H1 (cell line): Measurements from ENCODE around the gene SSTR4.

Experiments
- CEBPB ChIP-seq: IDR thresholded peaks from 2 replicates; pipeline ENCODE4 v1.6.1; 2012; ENCODE audit warnings: low read depth, low read length
- HDAC6 ChIP-seq: IDR thresholded peaks from one replicate; pipeline ENCODE4 v1.7.1; 2012; ENCODE audit warnings: low read depth, mild to moderate bottlenecking, inconsistent platforms, low read length, moderate library complexity
- JUN ChIP-seq: IDR thresholded peaks from 2 replicates; pipeline ENCODE4 v1.6.1; 2011; ENCODE audit warnings: low read depth, mild to moderate bottlenecking, improper control_type of control experiment, low read length
- POLR2A ChIP-seq, 2 experiments: IDR thresholded peaks; 1 replicate in 1 of 2; 2 replicates in 1 of 2; pipeline ENCODE4 v1.6.1; 2011; ENCODE audit warnings: low read depth in 2 of 2, low read length in 2 of 2, mild to moderate bottlenecking in 2 of 2; ENCODE audit errors: control extremely low read depth in 1 of 2
- POLR2AphosphoS5 ChIP-seq: IDR thresholded peaks from 2 replicates; pipeline ENCODE4 v1.6.1; 2011; ENCODE audit warnings: low read depth, low read length
- RFX5 ChIP-seq: IDR thresholded peaks from 2 replicates; pipeline ENCODE4 v1.6.1; 2011; ENCODE audit warnings: low read depth, low read length, improper control_type of control experiment, borderline replicate concordance
- RNF2 ChIP-seq: fragments of 200-900, 300-1000 bp; sonication (generic); IDR thresholded peaks from 2 replicates; pipeline ENCODE4 v1.7.1; 2016; ENCODE audit warnings: borderline replicate concordance, low read depth, mild to moderate bottlenecking, antibody characterized with exemption, low read length; ENCODE audit not compliant: poor library complexity, severe bottlenecking; ENCODE audit errors: missing control alignments
- SUZ12 ChIP-seq: fragments of 200-600 bp; sonication (generic); IDR thresholded peaks from 2 replicates; pipeline ENCODE4 v1.6.1; 2012; ENCODE audit warnings: mild to moderate bottlenecking, inconsistent platforms, low read length, moderate library complexity, mixed read lengths
- TCF12 ChIP-seq: IDR thresholded peaks from 2 replicates; pipeline ENCODE4 v1.6.1; 2011; ENCODE audit warnings: low read depth, mild to moderate bottlenecking, low read length
- YY1 ChIP-seq: IDR thresholded peaks from 2 replicates; pipeline ENCODE4 v1.6.1; 2011; ENCODE audit warnings: low read depth, mild to moderate bottlenecking, low read length
- TF ChIP-seq, protein P1 (sequence below), 3 experiments: IDR thresholded peaks; 1 replicate in 2 of 3; 2 replicates in 1 of 3; pipeline versions ENCODE4 v1.5.1 to v1.6.1; 2011; ENCODE audit warnings: low read length in 3 of 3, mild to moderate bottlenecking in 3 of 3, inconsistent platforms in 2 of 3, low read depth in 1 of 3, moderate library complexity in 1 of 3; ENCODE audit not compliant: insufficient read depth in 1 of 3; ENCODE audit errors: control extremely low read depth in 1 of 3
- TF ChIP-seq, protein P2 (sequence below): IDR thresholded peaks from 2 replicates; pipeline ENCODE4 v1.6.1; 2012; ENCODE audit warnings: low read length, inconsistent platforms

DNA sequence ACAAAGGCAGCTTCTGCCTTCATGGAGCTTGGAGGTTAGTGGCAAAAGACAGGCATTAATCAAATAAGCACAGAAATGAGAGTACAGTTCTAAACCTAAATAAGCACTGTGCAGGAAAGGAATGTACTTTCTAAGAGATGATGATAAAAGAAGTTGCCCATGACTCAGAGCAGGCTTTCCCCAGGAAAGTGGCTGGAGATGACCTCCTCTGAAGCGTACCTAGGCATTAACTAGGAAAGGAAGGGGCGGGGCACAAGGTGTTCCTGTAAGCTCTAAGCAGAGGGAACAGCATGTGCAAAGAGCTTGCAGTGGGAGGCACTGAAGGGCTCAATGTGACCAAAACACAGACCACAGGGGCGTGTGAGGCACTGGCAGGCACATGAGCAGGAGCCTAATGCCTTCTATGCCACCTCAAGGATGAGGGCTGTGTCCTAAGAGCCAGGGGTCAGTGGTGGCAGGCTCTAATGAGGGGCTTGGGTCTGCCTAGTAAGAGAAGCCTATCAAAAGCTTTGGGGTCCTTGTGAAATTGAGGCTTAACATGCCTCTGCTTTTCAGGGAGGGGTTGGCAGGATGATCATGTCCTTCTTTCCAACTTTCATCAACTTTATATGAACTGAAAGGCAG is 4.9 kb downstream of the SSTR4 start:
- TF ChIP-seq, protein P1, sequence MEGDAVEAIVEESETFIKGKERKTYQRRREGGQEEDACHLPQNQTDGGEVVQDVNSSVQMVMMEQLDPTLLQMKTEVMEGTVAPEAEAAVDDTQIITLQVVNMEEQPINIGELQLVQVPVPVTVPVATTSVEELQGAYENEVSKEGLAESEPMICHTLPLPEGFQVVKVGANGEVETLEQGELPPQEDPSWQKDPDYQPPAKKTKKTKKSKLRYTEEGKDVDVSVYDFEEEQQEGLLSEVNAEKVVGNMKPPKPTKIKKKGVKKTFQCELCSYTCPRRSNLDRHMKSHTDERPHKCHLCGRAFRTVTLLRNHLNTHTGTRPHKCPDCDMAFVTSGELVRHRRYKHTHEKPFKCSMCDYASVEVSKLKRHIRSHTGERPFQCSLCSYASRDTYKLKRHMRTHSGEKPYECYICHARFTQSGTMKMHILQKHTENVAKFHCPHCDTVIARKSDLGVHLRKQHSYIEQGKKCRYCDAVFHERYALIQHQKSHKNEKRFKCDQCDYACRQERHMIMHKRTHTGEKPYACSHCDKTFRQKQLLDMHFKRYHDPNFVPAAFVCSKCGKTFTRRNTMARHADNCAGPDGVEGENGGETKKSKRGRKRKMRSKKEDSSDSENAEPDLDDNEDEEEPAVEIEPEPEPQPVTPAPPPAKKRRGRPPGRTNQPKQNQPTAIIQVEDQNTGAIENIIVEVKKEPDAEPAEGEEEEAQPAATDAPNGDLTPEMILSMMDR (IDR thresholded peaks at IDR 0.05; ENCODE audit: control extremely low read depth in 1 of 3, insufficient read depth in 1 of 3, low read depth in 1 of 3, low read length in 3 of 3), result no peak
- TF ChIP-seq YY1 (no peak), TCF12 (no peak), POLR2AphosphoS5 (no peak), POLR2A (IDR thresholded peaks at IDR 0.05; ENCODE audit: control extremely low read depth in 1 of 2, low read depth in 2 of 2, low read length in 2 of 2) (no peak), RFX5 (no peak), SUZ12 (no peak), HDAC6 (no peak), JUN (no peak), RNF2 (no peak), CEBPB (no peak)
- TF ChIP-seq, protein P2, sequence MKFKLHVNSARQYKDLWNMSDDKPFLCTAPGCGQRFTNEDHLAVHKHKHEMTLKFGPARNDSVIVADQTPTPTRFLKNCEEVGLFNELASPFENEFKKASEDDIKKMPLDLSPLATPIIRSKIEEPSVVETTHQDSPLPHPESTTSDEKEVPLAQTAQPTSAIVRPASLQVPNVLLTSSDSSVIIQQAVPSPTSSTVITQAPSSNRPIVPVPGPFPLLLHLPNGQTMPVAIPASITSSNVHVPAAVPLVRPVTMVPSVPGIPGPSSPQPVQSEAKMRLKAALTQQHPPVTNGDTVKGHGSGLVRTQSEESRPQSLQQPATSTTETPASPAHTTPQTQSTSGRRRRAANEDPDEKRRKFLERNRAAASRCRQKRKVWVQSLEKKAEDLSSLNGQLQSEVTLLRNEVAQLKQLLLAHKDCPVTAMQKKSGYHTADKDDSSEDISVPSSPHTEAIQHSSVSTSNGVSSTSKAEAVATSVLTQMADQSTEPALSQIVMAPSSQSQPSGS, result no peak
